ENCODE data around the gene ZSCAN18. TPM values are rescaled to one million over a fixed set of nuclear protein-coding genes. Genes with fewer than 3 reads are reported as not detected.
A peak's percentile ranks its signal among the peaks of the same experiment; 100 is the strongest.

The ZSCAN18 gene
- total RNA-seq, 1 donor from 2014 or later: 47.3 TPM

DNA sequence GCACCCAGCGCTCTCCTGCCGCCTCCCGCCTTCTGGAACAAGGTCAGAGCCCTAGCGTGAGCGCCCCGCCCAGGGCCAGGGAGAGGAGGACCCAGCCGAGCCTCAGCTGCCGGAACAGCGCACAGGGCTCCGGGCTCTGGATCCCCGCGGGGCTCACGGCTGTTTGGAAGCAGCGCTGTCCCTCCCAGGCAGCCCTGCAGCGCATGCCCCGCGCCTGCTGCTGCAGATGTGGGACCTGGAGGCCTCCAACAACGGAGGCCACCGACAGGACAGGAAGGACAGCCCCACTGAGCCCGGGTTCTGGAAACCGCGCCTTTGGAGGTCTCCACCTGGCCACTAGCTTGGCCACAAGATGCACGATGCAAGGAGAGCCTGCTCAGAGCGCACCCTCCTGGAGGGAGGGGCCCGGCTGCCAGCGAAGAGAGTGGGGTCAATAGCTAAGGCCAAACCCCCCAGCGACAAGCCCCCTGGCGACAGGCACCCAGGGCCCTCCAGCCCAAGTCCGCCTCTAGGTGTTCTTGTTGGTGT lies 12.6 kb downstream of the ZSCAN18 start:
- H3K27ac ChIP-seq: no peak overlapping the region
- H3K9me3 ChIP-seq: peaks cover 45% of the 10 kb centered on the region
- TF ChIP-seq, protein P1, sequence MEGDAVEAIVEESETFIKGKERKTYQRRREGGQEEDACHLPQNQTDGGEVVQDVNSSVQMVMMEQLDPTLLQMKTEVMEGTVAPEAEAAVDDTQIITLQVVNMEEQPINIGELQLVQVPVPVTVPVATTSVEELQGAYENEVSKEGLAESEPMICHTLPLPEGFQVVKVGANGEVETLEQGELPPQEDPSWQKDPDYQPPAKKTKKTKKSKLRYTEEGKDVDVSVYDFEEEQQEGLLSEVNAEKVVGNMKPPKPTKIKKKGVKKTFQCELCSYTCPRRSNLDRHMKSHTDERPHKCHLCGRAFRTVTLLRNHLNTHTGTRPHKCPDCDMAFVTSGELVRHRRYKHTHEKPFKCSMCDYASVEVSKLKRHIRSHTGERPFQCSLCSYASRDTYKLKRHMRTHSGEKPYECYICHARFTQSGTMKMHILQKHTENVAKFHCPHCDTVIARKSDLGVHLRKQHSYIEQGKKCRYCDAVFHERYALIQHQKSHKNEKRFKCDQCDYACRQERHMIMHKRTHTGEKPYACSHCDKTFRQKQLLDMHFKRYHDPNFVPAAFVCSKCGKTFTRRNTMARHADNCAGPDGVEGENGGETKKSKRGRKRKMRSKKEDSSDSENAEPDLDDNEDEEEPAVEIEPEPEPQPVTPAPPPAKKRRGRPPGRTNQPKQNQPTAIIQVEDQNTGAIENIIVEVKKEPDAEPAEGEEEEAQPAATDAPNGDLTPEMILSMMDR (IDR thresholded peaks at IDR 0.05): no peak
- H3K4me1 ChIP-seq: no peaks in the 10 kb centered on the region
- ATAC-seq (peak; percentile 5), DNase-seq (peak; percentile 53)
- intact Hi-C loops (cut with DNase I): no loop called here
- H3K4me3 ChIP-seq: no peak overlapping the region
- peaks cover 16% of the 10 kb centered on the region for H3K36me3 ChIP-seq
- no peaks in the 10 kb centered on the region for H3K27me3 ChIP-seq

DNA sequence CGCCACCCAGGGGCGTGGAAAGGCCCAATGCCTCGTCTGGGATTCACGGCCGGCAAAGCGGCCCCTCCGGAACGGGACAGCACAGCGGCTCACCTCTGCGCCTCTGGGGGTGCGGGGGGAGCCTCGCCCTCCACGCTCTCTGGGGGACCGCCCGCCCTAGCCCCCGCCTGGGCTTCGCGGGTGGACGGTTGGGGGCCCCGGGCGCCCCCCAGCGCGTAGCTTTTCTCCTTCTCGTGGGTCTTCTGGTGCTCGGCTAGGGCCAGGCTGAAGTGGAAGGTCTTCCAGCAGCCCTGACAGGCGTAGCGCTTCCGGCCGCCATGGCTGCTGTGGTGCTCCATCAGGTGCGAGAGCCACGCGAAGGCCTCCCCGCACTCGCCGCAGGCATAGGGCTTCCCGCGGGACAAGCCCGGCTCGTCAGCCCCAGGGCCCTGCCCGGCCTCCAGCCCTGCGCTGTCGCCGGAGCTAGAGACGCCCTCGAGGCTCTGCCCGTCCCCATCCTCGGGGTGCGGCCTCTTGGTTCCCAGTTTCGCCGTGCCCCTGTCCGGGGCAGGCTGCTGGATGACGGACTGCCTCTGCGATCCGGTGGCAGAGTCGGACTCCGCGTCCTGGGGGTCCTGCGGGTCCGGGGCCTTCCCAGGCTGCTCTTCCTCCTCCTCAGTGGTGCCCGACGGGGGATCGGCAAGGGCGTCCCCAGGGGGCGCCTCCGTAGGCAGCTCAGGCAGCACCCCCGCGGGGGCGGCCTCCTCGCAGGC lies 13.3 kb downstream of the ZSCAN18 start:
- no peak overlapping the region for H3K4me3 ChIP-seq
- peaks cover 40% of the 10 kb centered on the region for H3K9me3 ChIP-seq
- H3K36me3 ChIP-seq: peaks cover 16% of the 10 kb centered on the region

DNA sequence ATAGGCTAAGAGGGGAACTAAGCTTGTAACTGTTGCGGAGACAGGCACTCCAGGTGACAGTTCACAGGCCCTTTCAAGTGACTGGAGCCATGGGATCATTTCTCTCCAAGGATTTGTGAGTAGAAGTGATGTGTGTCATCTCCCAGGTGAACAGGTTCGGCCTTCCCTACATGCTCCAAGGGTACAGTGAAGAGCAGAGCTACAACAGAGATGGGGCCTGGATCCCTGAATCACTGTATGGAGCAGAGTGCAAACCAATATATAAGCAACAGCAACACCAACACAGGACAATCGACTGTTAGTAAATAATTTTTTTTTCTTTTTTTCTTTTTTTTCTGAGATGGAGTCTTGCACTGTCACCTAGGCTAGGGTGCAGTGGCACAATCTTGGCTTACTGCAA lies 15.0 kb downstream of the ZSCAN18 start:
- no peak for ATAC-seq
- H3K4me3 ChIP-seq: no peak overlapping the region
- H3K27ac ChIP-seq: no peak overlapping the region
- TF ChIP-seq, protein P1 (IDR thresholded peaks at IDR 0.05): no peak
- no peaks in the 10 kb centered on the region for H3K4me1 ChIP-seq
- peaks cover 16% of the 10 kb centered on the region for H3K36me3 ChIP-seq
- H3K9me3 ChIP-seq: peaks cover 35% of the 10 kb centered on the region
- no peak for DNase-seq
- intact Hi-C loops (cut with DNase I): no loop called here
- no peaks in the 10 kb centered on the region for H3K27me3 ChIP-seq

More for the DNA sequence above, 13.3 kb downstream of the ZSCAN18 start:
- H3K27me3 ChIP-seq: no peaks in the 10 kb centered on the region
- ATAC-seq (peak; percentile 12), DNase-seq (peak; percentile 53)
- no peak overlapping the region for H3K27ac ChIP-seq
- no peaks in the 10 kb centered on the region for H3K4me1 ChIP-seq
- TF ChIP-seq, protein P1 (IDR thresholded peaks at IDR 0.05): no peak
- intact Hi-C loops (cut with DNase I): no loop called here

DNA sequence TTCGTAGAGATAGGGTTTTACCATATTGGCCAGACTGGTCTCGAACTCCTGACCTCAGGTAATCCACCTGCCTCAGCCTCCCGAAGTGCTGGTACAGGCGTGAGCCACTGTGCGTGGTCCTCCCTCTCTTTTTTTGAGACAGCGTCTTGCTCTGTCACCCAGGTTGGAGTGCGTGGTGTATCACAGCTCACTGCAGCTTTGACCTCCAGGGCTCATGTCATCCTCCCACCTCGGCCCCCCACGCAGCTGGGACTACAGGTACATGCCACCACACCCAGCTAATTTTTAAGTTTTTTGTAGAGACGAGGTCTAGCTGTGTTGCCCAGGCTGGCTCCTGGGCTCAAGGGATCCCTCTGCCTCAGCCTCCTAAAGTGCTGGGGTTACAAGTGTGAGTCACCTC lies 18.2 kb downstream of the ZSCAN18 start:
- no peak overlapping the region for H3K27ac ChIP-seq
- ATAC-seq: no peak
- no peaks in the 10 kb centered on the region for H3K27me3 ChIP-seq
- no peak for DNase-seq
- peaks cover 38% of the 10 kb centered on the region for H3K9me3 ChIP-seq
- H3K4me1 ChIP-seq: no peaks in the 10 kb centered on the region
- intact Hi-C loops (cut with DNase I): no loop called here
- TF ChIP-seq, protein P1 (IDR thresholded peaks at IDR 0.05): no peak
- H3K4me3 ChIP-seq: no peak overlapping the region
- H3K36me3 ChIP-seq: no peaks in the 10 kb centered on the region

DNA sequence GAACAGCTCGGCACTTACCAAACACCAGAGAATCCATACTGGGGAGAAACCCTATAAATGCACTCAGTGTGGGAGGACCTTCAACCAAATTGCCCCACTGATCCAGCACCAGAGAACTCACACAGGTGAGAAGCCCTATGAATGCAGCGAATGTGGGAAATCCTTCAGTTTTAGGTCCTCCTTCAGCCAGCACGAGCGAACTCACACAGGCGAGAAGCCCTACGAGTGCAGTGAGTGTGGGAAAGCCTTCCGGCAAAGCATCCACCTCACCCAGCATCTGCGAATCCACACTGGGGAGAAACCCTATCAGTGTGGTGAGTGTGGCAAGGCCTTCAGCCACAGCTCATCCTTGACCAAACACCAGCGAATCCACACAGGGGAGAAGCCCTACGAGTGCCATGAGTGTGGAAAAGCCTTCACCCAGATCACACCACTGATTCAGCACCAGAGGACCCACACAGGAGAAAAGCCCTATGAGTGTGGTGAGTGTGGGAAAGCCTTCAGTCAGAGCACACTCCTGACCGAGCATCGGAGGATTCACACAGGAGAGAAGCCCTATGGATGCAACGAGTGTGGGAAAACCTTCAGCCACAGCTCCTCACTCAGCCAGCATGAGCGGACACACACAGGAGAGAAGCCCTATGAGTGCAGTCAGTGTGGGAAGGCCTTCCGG lies 30.7 kb downstream of the ZSCAN18 start:
- no peak for DNase-seq
- no peak for ATAC-seq

More for the DNA sequence above, 30.7 kb downstream of the ZSCAN18 start:
- Histone ChIP-seq H3K4me1 (no peaks in the 10 kb centered on the region), H3K36me3 (no peaks in the 10 kb centered on the region), H3K4me3 (no peak overlapping the region), H3K9me3 (peaks cover 56% of the 10 kb centered on the region), H3K27ac (no peak overlapping the region), H3K27me3 (no peaks in the 10 kb centered on the region)
- intact Hi-C loops (cut with DNase I): no loop called here
- TF ChIP-seq, protein P1 (IDR thresholded peaks at IDR 0.05): no peak
